HepG2 (cell line): Measurements from ENCODE around the gene KPNB1. TPM values are rescaled to one million over a fixed set of nuclear protein-coding genes. Genes with fewer than 3 reads are reported as not detected.

Experiments
- ATAC-seq: fragments of 200-7000 bp; cut with Tn5 transposase; 3 replicates; pipeline ENCODE4 v1.9.1; 2020; ENCODE audit warnings: mild to moderate bottlenecking, moderate library complexity
- Bru-seq: library from RNA; stranded (reverse); fragments of 400-500 nt; gene quantifications from one replicate; lab custom pipeline; 2021; lab: Mats Ljungman, UMichigan
- BruChase-seq, 2 experiments: library from RNA; stranded (reverse); fragments of 400-500 nt; gene quantifications; one replicate each; lab custom pipeline; 2021; lab: Mats Ljungman, UMichigan
- BruUV-seq: library from RNA; stranded (reverse); fragments of 400-500 nt; replicated peaks from 2 replicates; lab custom pipeline; 2021; lab: Mats Ljungman, UMichigan
- CTCF ChIA-PET: fragments of 300-600 bp; formaldehyde crosslinking; extraction: SDS; loops from one replicate; lab custom pipeline; 2021; ENCODE audit warnings: low total read pairs, inconsistent platforms, low intra/inter-chr PET ratio; lab: Yijun Ruan, JAX
- POLR2A ChIA-PET: fragments of 350-600 bp; sonication (Branson Sonifier 250); formaldehyde crosslinking; loops from one replicate; lab custom pipeline; 2020; ENCODE audit warnings: antibody characterized with exemption, inconsistent platforms; lab: Yijun Ruan, JAX
- DNase-seq: peaks from one replicate; pipeline ENCODE4 v3.0.0-alpha.2; 2015; ENCODE audit warnings: low spot score
- FAIRE-seq: peaks from 3 replicates; lab custom pipeline; 2011; peaks lifted over from hg19 to GRCh38; lab: Jason Lieb, UNC
- H2AFZ ChIP-seq: one replicate; pipeline ENCODE4 v1.6.1; 2011; ENCODE audit warnings: low read length, inconsistent platforms
- H3K27ac ChIP-seq: fragments of 300-600 bp; 3 replicates; pipeline ENCODE4 v1.8.0; 2011; ENCODE audit warnings: mixed run types, mild to moderate bottlenecking, mixed read lengths, low read length, inconsistent platforms; ENCODE audit not compliant: insufficient read depth; ENCODE audit errors: extremely low read length
- H3K27me3 ChIP-seq, 2 experiments: fragments of 200-600 bp in 1 of 2; 2 replicates in 1 of 2; 3 replicates in 1 of 2; pipeline versions ENCODE4 v1.6.0 to v1.8.0; 2011; ENCODE audit warnings: low read length in 2 of 2, mild to moderate bottlenecking in 2 of 2, moderate library complexity in 2 of 2, inconsistent platforms in 1 of 2; ENCODE audit not compliant: insufficient read depth in 2 of 2, control insufficient read depth in 1 of 2
- H3K36me3 ChIP-seq, 2 experiments: fragments of 200-600 bp in 1 of 2; replicated peaks in 1 of 2; 2 replicates in 1 of 2; 3 replicates in 1 of 2; pipeline versions ENCODE4 v1.5.1 to v1.8.0; 2011; ENCODE audit warnings: low read length in 2 of 2, inconsistent platforms in 1 of 2; ENCODE audit not compliant: insufficient read depth in 2 of 2, control insufficient read depth in 1 of 2
- H3K4me1 ChIP-seq: 2 replicates; pipeline ENCODE4 v1.5.1; 2012; ENCODE audit warnings: low read length, inconsistent platforms; ENCODE audit not compliant: insufficient read depth
- H3K4me2 ChIP-seq: 2 replicates; pipeline ENCODE4 v1.6.0; 2011; ENCODE audit warnings: low read depth, low read length, inconsistent platforms
- H3K4me3 ChIP-seq, 3 experiments: fragments of 200-600 bp in 1 of 3; sonication (generic), shearing (Covaris generic) in 1 of 3; replicated peaks in 1 of 3; 2 replicates each; pipeline ENCODE4 v1.5.1; 2011 to 2016; ENCODE audit warnings: low read length in 3 of 3, inconsistent platforms in 2 of 3, low read depth in 2 of 3, mild to moderate bottlenecking in 2 of 3, control low read depth in 1 of 3, mixed read lengths in 1 of 3; ENCODE audit not compliant: insufficient read depth in 1 of 3
- H3K79me2 ChIP-seq: one replicate; pipeline ENCODE4 v1.6.1; 2011; ENCODE audit warnings: low read length, inconsistent platforms; ENCODE audit not compliant: insufficient read depth
- H3K9ac ChIP-seq: 2 replicates; pipeline ENCODE4 v1.6.0; 2011; ENCODE audit warnings: mild to moderate bottlenecking, low read depth, low read length, inconsistent platforms; ENCODE audit not compliant: insufficient read depth
- H3K9me3 ChIP-seq: 2 replicates; pipeline ENCODE4 v1.5.1; 2012; ENCODE audit warnings: mild to moderate bottlenecking, low read length
- H4K20me1 ChIP-seq: 2 replicates; pipeline ENCODE4 v1.6.0; 2011; ENCODE audit warnings: inconsistent platforms, mild to moderate bottlenecking, low read length, moderate library complexity; ENCODE audit not compliant: insufficient read depth
- IRX3 ChIP-seq: sonication (generic); formaldehyde crosslinking; IDR thresholded peaks from 2 replicates; pipeline ENCODE4 v1.8.1; 2023; ENCODE audit warnings: mild to moderate bottlenecking, low read depth, missing genetic modification reagents, borderline replicate concordance
- LRRFIP1 ChIP-seq: sonication (generic); formaldehyde crosslinking; conservative IDR thresholded peaks from 2 replicates; pipeline ENCODE4 v1.4.0; 2020; ENCODE audit warnings: missing genetic modification reagents
- MLXIP ChIP-seq: sonication (generic); formaldehyde crosslinking; IDR thresholded peaks from 2 replicates; pipeline ENCODE4 v1.9.0; 2021; ENCODE audit warnings: missing genetic modification reagents, borderline replicate concordance
- NFYC ChIP-seq: IDR thresholded peaks from 2 replicates; pipeline ENCODE4 v1.6.1; 2016; ENCODE audit warnings: missing genetic modification reagents, missing compliant biosample characterization
- PRMT3 ChIP-seq: sonication (generic); formaldehyde crosslinking; IDR thresholded peaks from 2 replicates; pipeline ENCODE4 v1.8.1; 2022; ENCODE audit warnings: low read depth, mild to moderate bottlenecking, moderate library complexity, missing genetic modification reagents, borderline replicate concordance
- THAP11 ChIP-seq: IDR thresholded peaks from 2 replicates; pipeline ENCODE4 v1.6.1; 2016; ENCODE audit warnings: missing biosample characterization, missing genetic modification reagents
- ZNF121 ChIP-seq: sonication (generic); formaldehyde crosslinking; IDR thresholded peaks from 2 replicates; pipeline ENCODE4 v1.5.0; 2020; ENCODE audit warnings: mild to moderate bottlenecking, missing genetic modification reagents
- ZNF564 ChIP-seq: sonication (generic); formaldehyde crosslinking; IDR thresholded peaks from 2 replicates; pipeline ENCODE4 v1.8.1; 2023; ENCODE audit warnings: mild to moderate bottlenecking, missing genetic modification reagents
- ZNF644 ChIP-seq: IDR thresholded peaks from 2 replicates; pipeline ENCODE4 v1.6.1; 2016; ENCODE audit warnings: low read depth
- ZNF790 ChIP-seq: sonication (generic); formaldehyde crosslinking; IDR thresholded peaks from 2 replicates; pipeline ENCODE4 v1.8.0; 2022; ENCODE audit warnings: missing genetic modification reagents, mild to moderate bottlenecking, borderline replicate concordance
- WGBS: methylation state at CpG from one replicate; pipeline ENCODE4 v1.1.6; 2017; ENCODE audit warnings: low lambda C conversion rate; 5-methylcytosine and 5-hydroxymethylcytosine counted together
- in situ Hi-C: cut with HindIII; loops from 2 replicates; pipeline ENCODE4 v1.10.0; 2017; ENCODE audit warnings: low pct_unique_long_range_greater_than_20kb; ENCODE audit not compliant: extremely low pct_ligation_motif_present
- intact Hi-C: fragments of 100-400 bp; cut with micrococcal nuclease; formaldehyde crosslinking; loops from one replicate; pipeline ENCODE4 v1.10.0; 2022; ENCODE audit not compliant: unreplicated experiment
- long read RNA-seq, 2 experiments: library from RNA in 1 of 2; library from polyadenylated mRNA in 1 of 2; stranded (forward) in 1 of 2; unstranded in 1 of 2; transcript quantifications; one replicate each; pipeline ENCODE4 v2.0.0, GENCODE V29; 2019 to 2022
- polyA minus RNA-seq, 3 experiments: library from RNA; depleted of rRNA, polyadenylated mRNA; stranded (reverse); fragments of >200 nt; gene quantifications; 2 replicates each; pipeline ENCODE4 v1.2.3, GENCODE V29; 2011; ENCODE audit warnings: low replicate concordance in 1 of 3
- polyA plus RNA-seq, 8 experiments: library from polyadenylated mRNA; depleted of rRNA in 3 of 8; stranded (reverse) in 7 of 8; unstranded in 1 of 8; fragments of >200 nt; fragmentation: Illumina TruSeq in 4 of 8; extraction: Trizol in 4 of 8; gene quantifications; 2 replicates each; pipeline versions ENCODE4 v1.2.1 to v1.2.3, GENCODE V29; 2011 to 2016; ENCODE audit warnings: low read depth in 4 of 8, missing spikeins in 1 of 8, mixed read lengths in 1 of 8; ENCODE audit not compliant: insufficient read depth in 1 of 8
- total RNA-seq, 5 experiments: library from RNA; depleted of rRNA; stranded (reverse); fragments of >200 nt; fragmentation: Illumina TruSeq; extraction: Trizol; gene quantifications; 2 replicates each; pipeline ENCODE4 v1.2.3, GENCODE V29; 2016; ENCODE audit warnings: low read depth in 1 of 5

The KPNB1 gene
- total RNA-seq (2016; rRNA removed; fragmentation: Illumina TruSeq; extraction: Trizol) (424 and 443 TPM in 2 replicates), polyA plus RNA-seq (2011; rRNA removed) (164 and 169 TPM in 2 replicates), polyA minus RNA-seq (2011; rRNA and poly(A)+ RNA removed; ENCODE audit: low replicate concordance) (266 and 436 TPM in 2 replicates), Bru-seq, nascent RNA (percentile 96 among the genes with signal in this experiment), BruChase-seq, experiment 1, labeled RNA remaining after a 6-hour chase (percentile 98 among the genes with signal in this experiment), BruChase-seq, experiment 2, labeled RNA remaining after a 2-hour chase (percentile 98 among the genes with signal in this experiment)
- total RNA-seq (2016; cell fraction: cytosol; rRNA removed; fragmentation: Illumina TruSeq; extraction: Trizol; ENCODE audit: low read depth), result 39.2 and 44.6 TPM in 2 replicates
- total RNA-seq (2016; cell fraction: insoluble cytoplasmic fraction; rRNA removed; fragmentation: Illumina TruSeq; extraction: Trizol), result 408 and 433 TPM in 2 replicates
- 113 and 126 TPM in 2 replicates for total RNA-seq (2016; cell fraction: membrane; rRNA removed; fragmentation: Illumina TruSeq; extraction: Trizol)
- 217 and 252 TPM in 2 replicates for total RNA-seq (2016; cell fraction: nucleus; rRNA removed; fragmentation: Illumina TruSeq; extraction: Trizol)
- polyA plus RNA-seq (2011; cell fraction: cytosol; rRNA removed), result 81.9 and 93.5 TPM in 2 replicates
- 158 and 166 TPM in 2 replicates for polyA plus RNA-seq (2011; cell fraction: nucleus; rRNA removed)
- 249 and 287 TPM in 2 replicates for polyA plus RNA-seq (2012)
- polyA plus RNA-seq (2016; cell fraction: cytosol; fragmentation: Illumina TruSeq; extraction: Trizol; ENCODE audit: low read depth), result 7.4 and 10.3 TPM in 2 replicates
- 390 TPM in 2 replicates for polyA plus RNA-seq (2016; cell fraction: insoluble cytoplasmic fraction; fragmentation: Illumina TruSeq; extraction: Trizol; ENCODE audit: low read depth)
- polyA plus RNA-seq (2016; cell fraction: membrane; fragmentation: Illumina TruSeq; extraction: Trizol; ENCODE audit: low read depth), result 36.4 and 43.8 TPM in 2 replicates
- polyA plus RNA-seq (2016; cell fraction: nucleus; fragmentation: Illumina TruSeq; extraction: Trizol; ENCODE audit: insufficient read depth, low read depth), result 416 and 457 TPM in 2 replicates
- 150 and 163 TPM in 2 replicates for polyA minus RNA-seq (2011; cell fraction: cytosol; rRNA and poly(A)+ RNA removed)
- polyA minus RNA-seq (2011; cell fraction: nucleus; rRNA and poly(A)+ RNA removed), result 84.6 and 120 TPM in 2 replicates
- long read RNA-seq, experiment 1, full-length matches to known transcripts, result 3 of 54 reads
- long read RNA-seq, experiment 1, partial matches to known transcripts, result 35 of 54 reads
- long read RNA-seq, experiment 1, other reads (novel, unspliced or antisense), result 16 of 54 reads
- long read RNA-seq, experiment 2, full-length matches to known transcripts, result 130 of 414 reads
- long read RNA-seq, experiment 2, partial matches to known transcripts, result 108 of 414 reads
- long read RNA-seq, experiment 2, other reads (novel, unspliced or antisense), result 176 of 414 reads

- ATAC-seq, result peak; percentile 93
- H3K9me3 ChIP-seq, result no peaks in the 10 kb centered on the region
- H3K27me3 ChIP-seq, result no peaks in the 10 kb centered on the region; a peak in 1 of 5 replicates
- intact Hi-C loops (no loop called here), in situ Hi-C loops (no loop called here)
- H3K4me1 ChIP-seq, result peaks cover 52% of the 10 kb centered on the region
- peak; percentile 93 for FAIRE-seq
- H3K27ac ChIP-seq, result peak within 1 kb of the TSS; percentile 77
- peak within 1 kb of the TSS; percentile 96 for H3K4me2 ChIP-seq
- ChIA-PET CTCF (no interaction called here), POLR2A (interaction anchor here (0.5 to 6.7 kb wide), 31 partner anchors 9 to 1207 kb away, joined by 3 to 59 read pairs (median 4); partner anchors contain the start of genes CDC27, CDK5RAP3, EFCAB13 and LRRC46)
- H3K79me2 ChIP-seq, result peaks cover 41% of the 10 kb centered on the region
- WGBS, result under 1% methylated on average over 63 of the region's 74 CpGs
- peak within 1 kb of the TSS; percentile 68 to 94 (median 83) for H3K4me3 ChIP-seq
- peaks cover 4% of the 10 kb centered on the region; the same call in 1 of the 2 replicates for H4K20me1 ChIP-seq
- peak within 1 kb of the TSS; percentile 82 for H3K9ac ChIP-seq
- no TSS peak for BruUV-seq
- no peak within 1 kb of the TSS for H2AFZ ChIP-seq
- peaks cover 13 to 21% of the 10 kb centered on the region in 2 experiments for H3K36me3 ChIP-seq
- peak; percentile 100 for DNase-seq
- TF ChIP-seq NFYC, result peak; percentile 97
- no peak; the same call in 1 of the 2 replicates for TF ChIP-seq MLXIP (CRISPR knock-in tag)
- TF ChIP-seq IRX3 (CRISPR knock-in tag), result no peak
- peak; percentile 21; the same call in 1 of the 2 replicates for TF ChIP-seq PRMT3 (CRISPR knock-in tag)
- peak; percentile 93 for TF ChIP-seq THAP11 (CRISPR knock-in tag)
- no peak; the same call in 1 of the 2 replicates for TF ChIP-seq LRRFIP1
- no peak; the same call in 1 of the 2 replicates for TF ChIP-seq ZNF121 (CRISPR knock-in tag)
- peak; percentile 97; the same call in 1 of the 2 replicates for TF ChIP-seq ZNF790 (CRISPR knock-in tag)
- TF ChIP-seq ZNF564 (CRISPR knock-in tag), result peak; percentile 92
- no peak for TF ChIP-seq ZNF644
Measured at GRCh38 chr17:47649153-47649971, at the start of gene KPNB1. Gene KPNB1 (plus strand): TSS chr17:47649919. CDS start chr17:47650245, 326 bp downstream.
